Measurements from ENCODE around the gene TMEM120B.
"Not testable (repeated sequence)": the region's sequence is repeated elsewhere in the genome, so short reads cannot be mapped to it uniquely, and the experiment has no call there.

The TMEM120B gene

GRCh38 chr12:121776190-121777098, 63.9 kb downstream of the TMEM120B start:
- no peak for DNase-seq

- DNase-seq, result no peak
Measured at GRCh38 chr12:121778567-121779421, 66.2 kb downstream of the TMEM120B start.

DNA sequence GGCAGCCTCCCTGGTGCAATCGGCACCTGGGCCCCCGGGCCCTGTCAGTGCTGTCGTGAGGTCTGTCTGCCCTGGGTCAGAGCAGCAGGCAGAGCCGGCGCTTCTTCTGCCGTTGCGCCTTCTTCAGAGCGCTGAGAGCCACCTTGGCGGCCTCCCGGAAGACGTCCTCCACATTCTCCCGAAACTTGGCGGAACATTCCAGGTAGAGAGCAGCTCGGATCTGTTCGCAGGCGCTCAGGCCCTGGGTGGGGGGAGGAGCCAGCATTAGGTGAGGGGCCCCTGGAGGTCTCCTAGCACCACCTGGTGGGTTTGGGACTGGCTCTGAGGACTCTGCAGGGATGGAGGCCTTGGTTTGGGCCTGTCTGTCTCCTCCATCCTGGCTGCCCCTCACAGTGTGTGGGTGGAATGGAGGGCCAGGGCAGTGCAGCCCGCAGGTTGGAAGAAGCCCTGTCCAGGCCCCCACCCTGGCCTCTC, 66.9 kb downstream of the TMEM120B start:
- no peak for DNase-seq

- no peak for DNase-seq
Measured at GRCh38 chr12:121780429-121780828, 67.9 kb downstream of the TMEM120B start.

GRCh38 chr12:121781484-121781997, 69.0 kb downstream of the TMEM120B start:
- no peak for DNase-seq

DNA sequence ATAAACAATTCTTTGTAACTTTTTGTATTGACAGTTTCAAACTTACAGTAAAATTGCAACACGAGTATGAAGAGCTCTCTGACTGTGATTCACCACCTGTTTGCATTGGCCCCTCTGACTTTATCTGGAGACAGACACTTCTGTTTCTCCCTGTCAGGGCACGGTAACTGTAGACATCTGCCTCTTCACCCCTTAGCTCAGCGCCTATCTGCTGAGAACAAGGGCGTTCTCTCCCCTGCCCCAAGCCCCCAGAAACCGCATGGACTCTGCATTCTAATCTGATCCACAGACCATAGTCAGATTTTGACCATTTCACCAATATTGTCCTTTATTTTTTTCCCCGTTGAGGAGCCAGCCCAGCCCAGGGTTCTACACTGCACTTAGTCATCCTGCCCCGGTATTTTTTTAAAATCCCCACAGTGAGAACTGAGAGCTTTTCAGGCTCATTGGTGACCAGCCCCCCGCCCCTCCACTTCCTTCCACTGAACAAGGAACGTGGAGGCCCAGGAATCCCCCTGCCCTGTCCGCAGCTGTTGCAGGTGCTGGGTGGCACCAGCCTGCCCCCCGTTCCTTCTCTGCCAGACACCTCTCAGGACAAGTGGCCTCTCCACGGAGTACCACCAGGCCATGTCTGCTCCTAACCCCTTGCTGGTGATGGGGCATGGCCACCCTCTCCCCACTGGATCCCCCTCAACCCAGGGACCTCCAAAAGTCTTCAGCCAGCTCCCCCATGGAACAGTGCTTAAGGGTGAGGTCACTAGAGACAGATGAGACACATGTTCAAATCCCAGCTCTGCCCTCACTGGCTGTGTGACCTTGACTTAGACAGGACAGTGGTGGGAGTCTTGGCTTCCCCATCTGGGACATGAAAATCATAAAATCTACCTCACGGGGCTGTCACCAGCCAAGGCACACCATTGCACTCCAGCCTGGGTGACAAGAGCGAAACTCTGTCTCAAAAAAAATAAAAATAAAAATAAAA, 69.7 kb downstream of the TMEM120B start:
- no peak for DNase-seq

DNA sequence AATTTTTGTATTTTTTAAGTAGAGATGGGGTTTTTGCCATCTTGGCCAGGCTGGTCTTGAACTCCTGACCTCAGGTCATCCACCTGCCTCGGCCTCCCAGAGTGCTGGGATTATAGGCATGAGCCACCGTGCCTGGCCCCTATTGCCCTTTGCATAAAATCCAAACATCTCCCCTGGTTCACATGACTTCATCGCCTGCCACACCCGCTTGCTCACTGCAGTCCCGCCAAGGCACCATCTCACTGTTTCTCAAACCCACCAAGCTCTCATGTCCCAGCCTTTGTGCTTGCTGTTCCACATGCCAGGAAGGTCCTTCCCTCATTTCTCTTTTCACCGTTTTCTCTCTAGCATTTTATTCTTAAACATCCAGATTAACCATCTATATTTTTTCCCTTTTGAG, 71.2 kb downstream of the TMEM120B start:
- no peak for DNase-seq

- DNase-seq, result no peak
Measured at GRCh38 chr12:121784460-121784859, 71.9 kb downstream of the TMEM120B start.

DNA sequence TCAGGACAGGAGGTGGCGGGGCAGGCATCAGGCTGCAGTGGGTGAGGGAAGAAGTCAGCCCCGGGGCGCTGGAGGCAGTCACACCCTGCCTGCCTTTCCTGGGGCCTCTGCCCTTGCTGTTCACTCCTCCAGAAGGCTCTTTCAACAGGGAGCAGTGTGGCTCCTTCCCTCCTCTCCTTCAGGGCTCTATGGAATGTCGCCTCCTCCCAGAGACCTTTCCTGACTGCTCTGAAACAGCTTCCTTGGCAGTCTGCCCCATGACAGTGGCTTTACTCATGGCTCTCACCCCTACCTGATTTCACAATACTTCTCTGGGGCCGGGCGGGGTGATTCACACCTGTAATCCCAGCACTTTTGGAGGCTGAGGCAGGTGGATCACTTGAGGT, 73.9 kb downstream of the TMEM120B start:
- DNase-seq, result no peak

DNA sequence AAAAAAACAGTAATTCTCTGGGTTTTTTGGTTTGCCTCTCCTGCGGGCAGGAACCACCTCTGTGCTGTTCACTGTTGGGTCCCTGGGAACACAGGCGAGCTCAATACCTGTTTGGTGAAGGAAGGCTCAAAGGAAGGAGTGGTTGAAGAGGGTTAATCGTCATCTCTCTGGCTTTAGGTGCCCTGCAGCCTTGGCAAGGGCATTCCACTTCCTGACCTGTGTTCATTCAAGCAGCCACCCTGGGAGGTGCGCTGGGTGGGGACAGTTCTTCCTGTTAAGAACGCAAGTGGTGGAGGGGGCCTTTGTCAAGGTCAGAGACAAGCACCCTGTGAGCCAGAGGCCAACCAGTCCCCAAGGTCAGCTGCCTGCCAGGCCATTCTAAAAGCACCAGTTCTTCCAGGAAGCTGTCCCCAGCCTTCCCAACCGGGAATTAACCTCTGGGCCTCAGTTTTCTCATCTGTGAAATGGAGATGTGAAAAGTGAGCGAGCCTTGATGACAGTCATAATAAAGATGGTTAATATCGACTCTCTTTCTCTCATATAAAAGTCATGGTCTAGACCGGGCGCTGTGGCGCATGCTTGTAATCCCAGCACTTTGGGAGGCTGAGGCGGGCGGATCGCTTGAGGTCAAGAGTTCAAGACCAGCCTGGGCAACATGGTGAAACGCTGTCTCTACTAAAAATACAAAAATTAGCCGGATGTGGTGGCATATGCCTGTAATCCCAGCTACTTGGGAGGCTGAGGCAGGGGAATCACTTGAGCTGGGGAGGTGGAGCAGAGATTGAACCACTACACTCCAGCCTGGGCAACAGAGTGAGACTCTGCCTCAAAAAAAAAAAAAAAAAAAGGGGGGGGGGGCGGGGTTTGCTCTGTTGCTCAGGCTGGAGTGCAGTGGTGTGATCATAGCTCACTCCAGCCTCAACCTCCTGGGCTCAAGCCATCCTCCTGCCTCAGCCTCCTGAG, 74.8 kb downstream of the TMEM120B start:
- no peak for DNase-seq

GRCh38 chr12:121788176-121788818, 75.7 kb downstream of the TMEM120B start:
- no peak for DNase-seq

DNA sequence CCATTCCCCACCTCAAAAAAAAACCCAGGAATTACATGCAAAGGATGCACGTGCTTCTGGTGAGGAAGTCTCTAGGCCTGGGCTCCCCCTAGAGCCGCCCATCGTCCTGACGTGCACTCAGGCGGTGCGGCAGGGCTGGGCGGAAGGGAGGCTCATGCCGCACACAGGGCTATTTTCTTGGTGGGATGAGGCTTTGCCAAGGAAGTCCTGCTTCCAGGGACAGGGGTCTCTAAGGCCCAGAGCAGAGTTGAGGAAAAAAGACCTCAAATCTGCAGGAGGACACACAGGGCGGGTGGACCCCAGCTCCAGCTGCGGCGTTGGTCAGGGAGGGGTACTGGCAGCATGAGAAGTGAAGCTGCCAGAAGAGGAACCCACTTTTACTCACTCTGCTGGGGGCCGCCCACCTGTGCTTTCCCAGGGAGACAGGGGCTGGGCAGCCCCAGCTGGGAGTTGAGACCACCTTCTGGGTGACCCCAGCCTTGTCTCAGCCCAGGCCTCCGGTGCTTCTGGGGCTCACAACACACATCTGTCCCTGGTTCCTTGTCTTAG, 76.8 kb downstream of the TMEM120B start:
- no peak for DNase-seq

DNA sequence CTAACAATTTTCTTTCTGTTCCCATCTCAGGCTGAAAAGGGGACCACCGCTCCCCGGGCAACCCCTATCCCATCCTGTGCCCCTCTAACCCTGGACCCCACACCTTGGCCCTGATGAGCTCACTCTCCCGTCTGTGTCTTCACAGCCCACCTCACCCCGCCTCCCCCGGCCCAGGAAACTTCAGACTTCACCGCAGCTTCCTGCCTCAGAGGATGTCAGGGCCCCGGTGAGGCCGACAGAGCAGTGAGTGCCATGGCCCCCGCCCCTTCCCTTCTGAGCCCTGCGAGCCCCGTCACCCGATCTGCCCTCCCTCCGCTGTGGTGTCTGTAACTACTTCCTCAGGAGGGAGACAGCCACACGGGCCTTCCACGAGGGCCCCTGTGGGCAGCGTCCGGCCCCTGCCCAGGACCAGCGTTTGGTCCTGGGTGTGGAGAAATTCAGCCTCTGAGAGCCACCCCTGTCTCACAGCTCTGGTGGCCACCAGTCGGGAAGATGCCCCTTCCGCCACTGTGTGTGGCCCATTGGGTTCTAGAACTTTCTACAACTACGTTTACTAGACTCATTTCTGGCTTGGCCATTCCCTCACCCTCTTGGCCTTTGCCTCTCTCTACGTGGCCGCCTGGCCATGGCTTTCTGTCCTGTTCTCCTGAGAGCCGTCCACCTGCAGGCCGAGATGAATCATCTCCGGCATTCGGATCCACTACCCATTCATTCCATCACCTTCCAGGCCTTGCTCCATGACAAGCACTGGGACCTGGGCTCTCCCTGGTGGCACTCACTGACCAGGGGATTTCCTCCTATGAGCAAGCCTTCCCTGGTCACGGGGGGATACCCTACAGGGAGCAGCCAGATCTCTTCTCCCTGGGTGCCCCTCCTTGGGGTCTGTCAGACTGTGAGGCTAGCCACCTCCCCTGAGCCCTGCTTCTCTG, 77.5 kb downstream of the TMEM120B start:
- DNase-seq, result no peak

- not testable (repeated sequence) for DNase-seq
Measured at GRCh38 chr12:121790785-121791184, 78.2 kb downstream of the TMEM120B start.

- no peak for DNase-seq
Measured at GRCh38 chr12:121791671-121792551, 79.4 kb downstream of the TMEM120B start.

DNA sequence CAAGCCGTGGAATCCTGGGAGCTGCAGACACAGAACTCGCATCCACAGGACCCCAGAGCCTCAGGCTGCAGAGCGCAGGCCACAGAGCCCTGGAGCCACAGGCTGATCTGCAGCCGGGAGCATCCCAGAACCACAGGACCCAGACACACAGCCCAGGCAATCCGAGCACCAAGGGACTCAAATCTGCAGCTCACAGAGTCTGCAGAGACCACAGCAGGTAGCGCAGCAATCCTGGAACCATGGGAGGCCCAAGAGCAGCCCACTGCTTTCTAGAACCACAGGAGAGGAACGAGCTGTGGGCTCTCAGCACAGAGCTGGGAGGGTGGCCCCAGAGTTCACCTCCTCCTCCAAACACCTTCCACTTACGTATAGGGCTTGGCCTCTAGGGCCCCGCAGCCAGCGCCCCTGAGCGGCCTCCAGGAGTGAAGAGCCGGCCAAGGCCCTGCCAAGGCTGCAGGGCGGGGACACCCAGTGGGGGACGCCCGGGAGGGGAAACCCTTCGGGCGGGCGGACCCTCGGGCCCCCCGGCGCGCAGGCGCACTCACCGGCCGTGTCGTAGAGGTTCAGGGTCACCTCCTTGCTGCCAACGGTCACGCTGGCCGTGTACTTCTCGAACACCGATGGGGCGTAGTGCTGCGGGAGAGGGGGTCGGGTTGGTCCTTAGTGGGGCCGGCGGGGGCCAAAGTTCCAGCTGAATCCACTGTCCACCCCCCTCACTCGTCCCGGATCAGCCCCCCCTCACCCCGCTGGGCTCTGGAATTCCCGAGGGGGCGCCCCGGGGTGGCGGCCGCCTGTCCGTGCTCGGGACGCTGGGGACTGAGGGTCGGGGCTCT, 80.3 kb downstream of the TMEM120B start:
- no peak for DNase-seq

DNA sequence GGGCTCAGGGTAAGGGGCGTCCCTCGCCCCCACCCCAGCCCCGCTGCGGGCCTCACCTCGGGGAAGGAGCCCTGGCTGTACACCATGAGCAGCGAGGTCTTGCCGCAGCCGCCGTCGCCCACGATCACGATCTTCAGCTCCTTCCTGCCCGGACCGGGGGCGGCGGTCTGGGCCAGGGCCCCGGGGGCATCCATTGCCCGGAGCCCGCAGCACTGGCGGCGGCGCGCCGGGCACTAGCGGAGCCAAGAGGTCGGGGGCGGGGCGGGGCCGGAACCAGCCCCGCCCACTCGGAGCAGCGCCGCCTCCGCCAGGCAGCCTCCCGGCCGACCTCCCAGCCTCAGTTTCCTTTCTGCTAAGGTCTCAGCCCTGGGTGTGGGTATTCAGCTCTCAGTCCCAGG, 80.9 kb downstream of the TMEM120B start, which contains the start of gene RHOF:
TSS of gene RHOF (minus strand) at position 249 of the 398 bp plus-strand sequence. CDS start at position 194, 55 bp downstream.
- no peak for DNase-seq
